ENCODE measurements around the gene C6orf163.

C6orf163 gene

GRCh38 chr6:87333591-87334181, 10.9 kb upstream of the C6orf163 start:
- DNase-seq, result no peak

GRCh38 chr6:87334683-87335082, 9.9 kb upstream of the C6orf163 start:
- Histone ChIP-seq H3K4me1 (peaks cover 0 to 16% (median 0%) of the 10 kb centered on the region in 4 donors), H3K27me3 (no peaks in the 10 kb centered on the region), H3K36me3 (no peaks in the 10 kb centered on the region), H3K9me3 (no peaks in the 10 kb centered on the region), H3K27ac (no peak overlapping the region), H3K4me3 (no peak overlapping the region)
- DNase-seq, result no peak
- intact Hi-C loops (cut with DNase I; ENCODE audit: low total_unique reads), result no loop called here
- no peak for TF ChIP-seq CTCF (IDR thresholded peaks at IDR 0.05)

More at GRCh38 chr6:87333591-87334181, 10.9 kb upstream of the C6orf163 start:
- H3K27me3 ChIP-seq, result no peaks in the 10 kb centered on the region
- H3K36me3 ChIP-seq, result no peaks in the 10 kb centered on the region
- intact Hi-C loops (cut with DNase I; ENCODE audit: low total_unique reads), result no loop called here
- no peak overlapping the region for H3K27ac ChIP-seq
- TF ChIP-seq CTCF (IDR thresholded peaks at IDR 0.05), result no peak
- H3K4me3 ChIP-seq, result no peak overlapping the region
- no peaks in the 10 kb centered on the region for H3K9me3 ChIP-seq
- peaks cover 0 to 16% (median 0%) of the 10 kb centered on the region in 4 donors for H3K4me1 ChIP-seq

- Histone ChIP-seq H3K4me3 (no peak overlapping the region), H3K36me3 (no peaks in the 10 kb centered on the region), H3K27me3 (no peaks in the 10 kb centered on the region), H3K27ac (no peak overlapping the region), H3K4me1 (peaks cover 0 to 25% (median 1%) of the 10 kb centered on the region in 4 donors), H3K9me3 (no peaks in the 10 kb centered on the region)
- DNase-seq, result no peak
- intact Hi-C loops (cut with DNase I; ENCODE audit: low total_unique reads), result no loop called here
- TF ChIP-seq CTCF (IDR thresholded peaks at IDR 0.05), result no peak
These were observed 8.2 kb upstream of the C6orf163 start for GRCh38 chr6:87336367-87336766.

GRCh38 chr6:87340230-87340629, 4.4 kb upstream of the C6orf163 start:
- no peak overlapping the region for H3K27ac ChIP-seq
- H3K9me3 ChIP-seq, result no peaks in the 10 kb centered on the region
- H3K4me1 ChIP-seq, result peaks cover 0 to 9% (median 1%) of the 10 kb centered on the region in 4 donors
- no peaks in the 10 kb centered on the region for H3K27me3 ChIP-seq
- TF ChIP-seq CTCF (IDR thresholded peaks at IDR 0.05), result no peak
- H3K4me3 ChIP-seq, result no peak overlapping the region
- H3K36me3 ChIP-seq, result peaks cover 0 to 4% (median 2%) of the 10 kb centered on the region in 3 donors
- DNase-seq, result no peak
- intact Hi-C loops (cut with DNase I; ENCODE audit: low total_unique reads), result no loop called here

GRCh38 chr6:87341158-87341557, 3.5 kb upstream of the C6orf163 start:
- peaks cover 0 to 7% (median 4%) of the 10 kb centered on the region in 3 donors for H3K36me3 ChIP-seq
- TF ChIP-seq CTCF (IDR thresholded peaks at IDR 0.05), result no peak
- no peaks in the 10 kb centered on the region for H3K9me3 ChIP-seq
- no peaks in the 10 kb centered on the region for H3K27me3 ChIP-seq
- H3K27ac ChIP-seq, result no peak overlapping the region
- H3K4me1 ChIP-seq, result peaks cover 0 to 9% (median 1%) of the 10 kb centered on the region in 4 donors
- intact Hi-C loops (cut with DNase I; ENCODE audit: low total_unique reads), result no loop called here
- DNase-seq, result no peak
- no peak overlapping the region for H3K4me3 ChIP-seq
